ENCODE results near the gene PIK3AP1. TPM values are rescaled to one million over a fixed set of nuclear protein-coding genes. Genes with fewer than 3 reads are reported as not detected.

Gene PIK3AP1
- total RNA-seq, 1 experiment from 2014 or later, result 7.1 TPM

DNA sequence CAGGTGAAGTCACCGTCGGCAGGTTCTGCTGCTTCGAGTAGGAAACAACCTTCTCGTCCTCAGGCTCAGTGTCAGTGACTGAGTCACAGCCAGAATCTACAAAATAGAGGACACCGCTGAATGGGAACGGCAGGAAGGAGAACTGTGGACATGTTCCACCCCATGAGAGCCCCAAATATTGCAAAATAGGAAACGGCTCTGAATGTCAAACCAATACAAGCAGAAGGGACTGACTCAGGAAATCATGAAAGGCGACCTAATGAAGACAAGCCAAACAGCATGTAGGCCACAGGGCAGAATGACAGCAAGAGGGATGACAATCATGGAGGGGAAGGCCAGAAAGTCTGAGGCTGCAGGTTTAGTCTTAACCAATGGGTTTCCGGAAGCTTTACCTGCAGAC, 63.5 kb downstream of the PIK3AP1 start:
- Histone ChIP-seq H3K4me3 (replicated peaks in 1 of 2; ENCODE audit: low read depth in 1 of 2, low read length in 2 of 2) (no peak overlapping the region), H3K79me2 (ENCODE audit: insufficient read depth, low read length) (no peaks in the 10 kb centered on the region), H3K27me3 (ENCODE audit: insufficient read depth, low read length) (no peaks in the 10 kb centered on the region), H3K4me2 (ENCODE audit: low read length) (no peak overlapping the region), H3K9ac (ENCODE audit: low read length) (no peak overlapping the region), H3K4me1 (ENCODE audit: control insufficient read depth in 1 of 2, insufficient read depth in 2 of 2, low read length in 2 of 2) (no peaks in the 10 kb centered on the region), H4K20me1 (ENCODE audit: insufficient read depth) (no peaks in the 10 kb centered on the region), H3K9me2 (ENCODE audit: insufficient read depth) (no peaks in the 10 kb centered on the region), H3K9me3 (ENCODE audit: control insufficient read depth in 1 of 2, insufficient read depth in 1 of 2, low read depth in 1 of 2, low read length in 2 of 2) (no peaks in the 10 kb centered on the region), H3K27ac (ENCODE audit: low read depth, low read length) (no peak overlapping the region), H2AFZ (ENCODE audit: low read depth, low read length, poor library complexity, severe bottlenecking) (no peak overlapping the region), H3K36me3 (ENCODE audit: control insufficient read depth in 1 of 2, insufficient read depth in 2 of 2, low read length in 2 of 2) (no peaks in the 10 kb centered on the region)
- no peak for TF ChIP-seq POLR2A (IDR thresholded peaks at IDR 0.05; ENCODE audit: borderline replicate concordance, extremely low read depth, insufficient read depth, insufficient read length)
- TF ChIP-seq FOSL1 (IDR thresholded peaks at IDR 0.05; ENCODE audit: low read depth), result no peak
- no peak for TF ChIP-seq SRF (IDR thresholded peaks at IDR 0.05; ENCODE audit: low read depth)
- no peak for TF ChIP-seq EGR1 (IDR thresholded peaks at IDR 0.05; ENCODE audit: low read depth)
- TF ChIP-seq, protein P1, sequence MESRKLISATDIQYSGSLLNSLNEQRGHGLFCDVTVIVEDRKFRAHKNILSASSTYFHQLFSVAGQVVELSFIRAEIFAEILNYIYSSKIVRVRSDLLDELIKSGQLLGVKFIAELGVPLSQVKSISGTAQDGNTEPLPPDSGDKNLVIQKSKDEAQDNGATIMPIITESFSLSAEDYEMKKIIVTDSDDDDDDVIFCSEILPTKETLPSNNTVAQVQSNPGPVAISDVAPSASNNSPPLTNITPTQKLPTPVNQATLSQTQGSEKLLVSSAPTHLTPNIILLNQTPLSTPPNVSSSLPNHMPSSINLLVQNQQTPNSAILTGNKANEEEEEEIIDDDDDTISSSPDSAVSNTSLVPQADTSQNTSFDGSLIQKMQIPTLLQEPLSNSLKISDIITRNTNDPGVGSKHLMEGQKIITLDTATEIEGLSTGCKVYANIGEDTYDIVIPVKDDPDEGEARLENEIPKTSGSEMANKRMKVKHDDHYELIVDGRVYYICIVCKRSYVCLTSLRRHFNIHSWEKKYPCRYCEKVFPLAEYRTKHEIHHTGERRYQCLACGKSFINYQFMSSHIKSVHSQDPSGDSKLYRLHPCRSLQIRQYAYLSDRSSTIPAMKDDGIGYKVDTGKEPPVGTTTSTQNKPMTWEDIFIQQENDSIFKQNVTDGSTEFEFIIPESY (IDR thresholded peaks at IDR 0.05; ENCODE audit: extremely low read depth, insufficient replicate concordance, low read length), result no peak
- TF ChIP-seq YY1 (IDR thresholded peaks at IDR 0.05; ENCODE audit: extremely low read depth, insufficient replicate concordance, low read depth, low read length), result no peak
- TF ChIP-seq EZH2 (IDR thresholded peaks at IDR 0.05), result no peak
- TF ChIP-seq, protein P2, sequence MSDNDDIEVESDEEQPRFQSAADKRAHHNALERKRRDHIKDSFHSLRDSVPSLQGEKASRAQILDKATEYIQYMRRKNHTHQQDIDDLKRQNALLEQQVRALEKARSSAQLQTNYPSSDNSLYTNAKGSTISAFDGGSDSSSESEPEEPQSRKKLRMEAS (IDR thresholded peaks at IDR 0.05), result no peak
- TF ChIP-seq POLR2AphosphoS5 (IDR thresholded peaks at IDR 0.05; ENCODE audit: low read depth, low read length), result no peak
- no peak for TF ChIP-seq SP1 (IDR thresholded peaks at IDR 0.05; ENCODE audit: low read depth)
- TF ChIP-seq, protein P3, sequence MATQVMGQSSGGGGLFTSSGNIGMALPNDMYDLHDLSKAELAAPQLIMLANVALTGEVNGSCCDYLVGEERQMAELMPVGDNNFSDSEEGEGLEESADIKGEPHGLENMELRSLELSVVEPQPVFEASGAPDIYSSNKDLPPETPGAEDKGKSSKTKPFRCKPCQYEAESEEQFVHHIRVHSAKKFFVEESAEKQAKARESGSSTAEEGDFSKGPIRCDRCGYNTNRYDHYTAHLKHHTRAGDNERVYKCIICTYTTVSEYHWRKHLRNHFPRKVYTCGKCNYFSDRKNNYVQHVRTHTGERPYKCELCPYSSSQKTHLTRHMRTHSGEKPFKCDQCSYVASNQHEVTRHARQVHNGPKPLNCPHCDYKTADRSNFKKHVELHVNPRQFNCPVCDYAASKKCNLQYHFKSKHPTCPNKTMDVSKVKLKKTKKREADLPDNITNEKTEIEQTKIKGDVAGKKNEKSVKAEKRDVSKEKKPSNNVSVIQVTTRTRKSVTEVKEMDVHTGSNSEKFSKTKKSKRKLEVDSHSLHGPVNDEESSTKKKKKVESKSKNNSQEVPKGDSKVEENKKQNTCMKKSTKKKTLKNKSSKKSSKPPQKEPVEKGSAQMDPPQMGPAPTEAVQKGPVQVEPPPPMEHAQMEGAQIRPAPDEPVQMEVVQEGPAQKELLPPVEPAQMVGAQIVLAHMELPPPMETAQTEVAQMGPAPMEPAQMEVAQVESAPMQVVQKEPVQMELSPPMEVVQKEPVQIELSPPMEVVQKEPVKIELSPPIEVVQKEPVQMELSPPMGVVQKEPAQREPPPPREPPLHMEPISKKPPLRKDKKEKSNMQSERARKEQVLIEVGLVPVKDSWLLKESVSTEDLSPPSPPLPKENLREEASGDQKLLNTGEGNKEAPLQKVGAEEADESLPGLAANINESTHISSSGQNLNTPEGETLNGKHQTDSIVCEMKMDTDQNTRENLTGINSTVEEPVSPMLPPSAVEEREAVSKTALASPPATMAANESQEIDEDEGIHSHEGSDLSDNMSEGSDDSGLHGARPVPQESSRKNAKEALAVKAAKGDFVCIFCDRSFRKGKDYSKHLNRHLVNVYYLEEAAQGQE (IDR thresholded peaks at IDR 0.05; ENCODE audit: low read depth), result no peak
- TF ChIP-seq TCF7L2 (IDR thresholded peaks at IDR 0.05; ENCODE audit: borderline replicate concordance, extremely low read depth, insufficient read depth, insufficient read length), result no peak
- no peak for TF ChIP-seq ZFX (IDR thresholded peaks at IDR 0.05)
- TF ChIP-seq ZNF274 (IDR thresholded peaks at IDR 0.05; ENCODE audit: low read depth, low read length), result no peak
- POLR2A ChIA-PET, result no interaction called here
- RAD21 ChIA-PET (ENCODE audit: low non-redundant PET in 1 of 2, low total read pairs in 2 of 2, uncharacterized antibody in 2 of 2, unreplicated experiment in 2 of 2), result no interaction called here
- no TSS peak for BruUV-seq (replicated peaks)
- CTCF ChIA-PET, result no interaction called here
- ATAC-seq, result no peak
- intact Hi-C loops (cut with micrococcal nuclease), result no loop called here
- no peak for DNase-seq (ENCODE audit: low read depth, low spot score)

Measured in HCT116 (cell line).